ENCODE results near the gene BIVM.

BIVM gene

GRCh38 chr13:102872531-102872930, 73.6 kb downstream of the BIVM start:
- ChIA-PET POLR2A (ENCODE audit: low non-redundant PET) (no interaction called here), CTCF (interaction anchor here (0.6 kb wide), 1 partner anchor 25 kb away, joined by 3 read pairs; no protein-coding TSS in a partner anchor)
- TF ChIP-seq CTCF (conservative IDR thresholded peaks at IDR 0.05; ENCODE audit: low read depth), result no peak
- DNase-seq (ENCODE audit: low spot score), result no peak
- H3K27ac ChIP-seq, result no peak overlapping the region

GRCh38 chr13:102873653-102874052, 74.7 kb downstream of the BIVM start:
- CTCF ChIA-PET, result no interaction called here
- DNase-seq (ENCODE audit: low spot score), result peak; percentile 41
- TF ChIP-seq CTCF (conservative IDR thresholded peaks at IDR 0.05; ENCODE audit: low read depth), result no peak
- POLR2A ChIA-PET (ENCODE audit: low non-redundant PET), result no interaction called here
- H3K27ac ChIP-seq, result no peak overlapping the region

- CTCF ChIA-PET, result no interaction called here
- POLR2A ChIA-PET (ENCODE audit: low non-redundant PET), result no interaction called here
- H3K27ac ChIP-seq, result no peak overlapping the region
- no peak for DNase-seq (ENCODE audit: low spot score)
- TF ChIP-seq CTCF (conservative IDR thresholded peaks at IDR 0.05; ENCODE audit: low read depth), result no peak
Measured at GRCh38 chr13:102875256-102875655, 76.3 kb downstream of the BIVM start.

GRCh38 chr13:102877303-102877702, 78.4 kb downstream of the BIVM start:
- TF ChIP-seq CTCF (conservative IDR thresholded peaks at IDR 0.05; ENCODE audit: low read depth), result no peak
- ChIA-PET CTCF (no interaction called here), POLR2A (ENCODE audit: low non-redundant PET) (no interaction called here)
- no peak overlapping the region for H3K27ac ChIP-seq
- no peak for DNase-seq (ENCODE audit: low spot score)

GRCh38 chr13:102878481-102878880, 79.6 kb downstream of the BIVM start:
- DNase-seq (ENCODE audit: low spot score), result no peak
- TF ChIP-seq CTCF (conservative IDR thresholded peaks at IDR 0.05; ENCODE audit: low read depth), result no peak
- H3K27ac ChIP-seq, result no peak overlapping the region
- POLR2A ChIA-PET (ENCODE audit: low non-redundant PET), result no interaction called here
- CTCF ChIA-PET, result no interaction called here

- ChIA-PET POLR2A (ENCODE audit: low non-redundant PET) (no interaction called here), CTCF (interaction anchor here (2.4 kb wide), 1 partner anchor 9 kb away, joined by 12 read pairs; no protein-coding TSS in a partner anchor)
- no peak overlapping the region for H3K27ac ChIP-seq
- no peak for DNase-seq (ENCODE audit: low spot score)
- TF ChIP-seq CTCF (conservative IDR thresholded peaks at IDR 0.05; ENCODE audit: low read depth), result no peak
Measured at GRCh38 chr13:102879793-102880499, 81.0 kb downstream of the BIVM start.

Measured in RWPE1 (cell line).